GM19239 (cell line): Measurements from ENCODE around the gene ZNF106.

Source experiments
- DNase-seq: peaks from one replicate; pipeline ENCODE4 v3.0.0; 2011; ENCODE audit warnings: low spot score; ENCODE audit not compliant: insufficient read length
- FAIRE-seq: peaks from 2 replicates; lab custom pipeline; 2011; peaks lifted over from hg19 to GRCh38; lab: Jason Lieb, UNC

Gene ZNF106

DNA sequence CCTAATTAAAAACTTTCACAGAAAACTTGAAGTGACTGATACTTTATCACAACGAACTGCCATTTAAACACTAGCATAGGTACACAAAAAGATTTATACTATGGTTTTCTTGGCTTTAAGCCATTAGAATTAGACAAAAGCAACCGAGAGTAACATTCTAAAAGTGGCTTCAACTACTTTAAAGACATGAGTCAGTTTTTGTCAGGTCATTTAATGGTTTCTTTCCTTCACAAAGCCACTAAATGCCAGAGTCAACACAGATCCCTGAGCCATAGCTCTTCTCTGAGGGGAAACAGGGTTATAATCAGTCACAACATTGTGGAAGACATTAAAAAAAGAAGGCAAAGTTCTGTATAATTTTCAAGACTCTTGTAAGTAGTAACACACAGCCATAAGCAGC, 77.0 kb downstream of the ZNF106 start:
- FAIRE-seq (no peak), DNase-seq (no peak)

DNA sequence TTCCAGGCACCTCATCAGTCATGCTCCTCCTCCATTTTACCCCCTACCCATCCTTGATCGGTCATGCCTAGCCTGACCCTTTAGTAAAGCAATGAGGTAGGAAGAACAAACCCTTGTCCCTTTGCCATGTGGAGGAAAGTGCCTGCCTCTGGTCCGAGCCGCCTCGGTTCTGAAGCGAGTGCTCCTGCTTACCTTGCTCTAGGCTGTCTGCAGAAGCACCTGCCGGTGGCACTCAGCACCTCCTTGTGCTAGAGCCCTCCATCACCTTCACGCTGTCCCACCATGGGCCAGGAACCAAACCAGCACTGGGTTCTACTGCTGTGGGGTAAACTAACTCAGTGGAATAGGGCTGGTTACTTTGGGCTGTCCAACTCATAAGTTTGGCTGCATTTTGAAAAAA, 79.1 kb downstream of the ZNF106 start:
- FAIRE-seq = no peak

DNA sequence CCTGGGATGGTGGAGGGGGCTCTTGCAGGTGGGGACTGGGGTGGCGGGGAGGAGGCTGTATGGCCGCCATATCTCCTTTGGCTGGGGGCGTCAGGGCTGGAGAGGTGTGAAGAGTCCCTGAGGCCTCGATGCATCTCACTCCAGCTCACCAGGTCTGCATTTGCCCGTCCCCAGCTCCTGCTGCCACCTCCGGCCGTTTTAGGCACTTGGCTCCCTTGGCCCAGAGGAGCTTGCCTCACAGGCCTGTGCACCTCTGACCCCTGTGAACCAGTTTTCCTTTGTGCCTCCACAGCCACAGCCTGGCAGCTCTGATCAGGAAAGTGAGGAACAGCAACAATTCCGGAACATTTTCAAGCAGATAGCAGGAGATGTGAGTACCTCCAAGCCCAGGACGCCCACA, 81.9 kb downstream of the ZNF106 start:
- FAIRE-seq (no peak), DNase-seq (no peak)

More for the DNA sequence above, 79.1 kb downstream of the ZNF106 start:
- DNase-seq = no peak

DNA sequence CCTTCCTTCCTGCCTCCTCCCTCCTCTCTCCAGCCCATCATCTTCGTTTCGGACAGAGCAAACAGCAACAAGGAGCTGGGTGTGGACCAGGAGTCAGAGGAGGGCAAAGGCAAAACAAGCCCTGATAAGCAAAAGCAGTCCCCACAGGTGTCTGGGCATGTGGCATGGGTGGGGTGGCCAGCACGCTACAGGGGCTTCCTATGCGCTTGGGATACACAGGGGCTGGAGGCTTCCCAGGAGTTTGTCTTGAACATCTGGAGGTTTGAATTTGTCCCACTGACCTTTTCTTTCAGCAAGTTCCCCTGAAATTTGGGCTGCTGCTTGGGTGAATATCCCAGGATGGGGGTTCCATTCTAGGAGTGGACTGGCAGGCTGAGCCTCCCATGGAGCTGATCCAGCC, 82.8 kb downstream of the ZNF106 start:
- no peak for DNase-seq
- FAIRE-seq = no peak

DNA sequence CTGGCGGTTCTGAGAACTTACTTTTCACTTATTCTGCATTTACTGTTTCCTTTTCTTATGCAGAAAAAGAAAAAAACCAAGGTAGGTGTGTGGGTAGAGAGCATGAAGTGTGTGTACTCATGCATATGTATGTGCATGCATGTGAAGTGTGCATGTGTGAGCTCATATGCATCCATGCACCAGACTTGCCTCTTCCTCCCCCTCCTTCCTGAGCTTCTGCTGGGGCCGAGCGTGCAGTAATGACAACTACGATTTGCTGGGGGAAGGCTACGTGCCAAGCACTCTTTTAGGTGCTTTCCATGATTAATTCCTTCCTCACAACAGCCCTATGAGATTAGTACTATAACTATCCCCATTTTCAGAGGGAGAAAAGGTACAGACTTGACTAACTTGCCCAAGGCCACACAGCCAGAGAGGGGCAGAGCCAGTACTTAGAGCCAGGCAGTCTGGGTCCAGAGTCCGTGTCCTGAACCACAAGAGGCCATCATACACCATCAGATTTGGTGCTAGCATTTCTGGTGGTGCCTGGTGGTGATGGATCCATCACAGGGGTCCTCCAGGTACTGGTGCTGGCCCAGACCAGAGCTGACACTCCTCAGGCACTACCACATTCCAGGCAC, 85.0 kb downstream of the ZNF106 start:
- no peak for FAIRE-seq
- DNase-seq = no peak

DNA sequence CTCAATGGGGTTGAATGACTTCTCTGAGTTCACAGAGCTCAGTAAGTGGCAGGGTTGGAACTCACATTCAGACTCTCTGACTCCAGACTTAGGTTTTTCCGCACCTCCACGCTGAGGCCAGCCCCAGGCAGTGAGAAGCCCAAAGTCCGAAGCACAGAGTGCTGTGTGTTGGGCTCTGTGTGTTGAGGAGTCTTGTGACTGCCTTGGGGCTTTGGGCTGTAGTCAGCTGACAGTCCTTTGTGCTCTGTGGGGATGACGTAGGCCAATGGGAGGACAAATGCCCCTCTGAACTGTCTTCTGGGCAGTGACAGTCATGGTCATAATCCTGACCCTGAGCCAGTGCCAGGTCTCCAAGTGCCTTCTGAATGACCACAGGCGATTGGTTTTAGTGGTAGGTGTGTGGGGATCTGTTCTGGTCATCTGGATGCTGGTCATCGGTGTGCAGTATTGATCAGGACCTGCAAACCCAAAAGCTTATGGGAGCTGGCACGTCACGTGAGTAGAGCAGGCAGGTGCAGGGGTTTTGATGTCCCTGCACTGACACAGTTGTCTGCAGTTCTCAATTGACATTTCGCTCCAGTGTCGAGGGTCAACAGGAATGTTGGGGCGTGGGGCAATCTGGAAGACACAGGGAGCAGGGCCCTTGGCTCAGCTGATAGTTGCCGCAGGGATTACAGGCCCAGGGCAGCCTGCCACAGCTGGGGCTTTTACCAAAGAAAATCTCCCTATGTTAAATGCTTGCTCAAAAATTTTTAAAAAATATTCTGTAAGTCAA, 86.3 kb downstream of the ZNF106 start:
- DNase-seq = no peak
- no peak for FAIRE-seq

DNA sequence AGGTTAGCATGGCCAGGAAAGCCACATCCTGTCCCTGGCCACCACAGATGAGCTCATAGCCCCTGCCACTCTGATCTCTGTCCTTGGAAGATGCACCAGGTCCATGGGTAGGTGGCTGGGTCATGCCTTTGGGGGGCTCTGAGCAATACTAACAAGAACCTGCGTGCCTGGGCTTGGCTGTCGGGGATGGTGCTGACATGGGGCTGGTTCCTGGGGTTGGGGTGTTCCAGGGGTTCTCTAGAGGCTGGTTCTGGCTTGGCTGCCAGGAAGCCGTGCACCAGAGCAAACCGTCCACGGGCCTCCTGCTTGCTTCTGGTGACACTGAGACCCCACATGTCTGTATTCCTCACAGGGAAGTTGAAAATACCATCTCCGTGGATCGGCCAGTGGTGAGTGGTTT, 87.6 kb downstream of the ZNF106 start:
- DNase-seq (no peak), FAIRE-seq (no peak)

DNA sequence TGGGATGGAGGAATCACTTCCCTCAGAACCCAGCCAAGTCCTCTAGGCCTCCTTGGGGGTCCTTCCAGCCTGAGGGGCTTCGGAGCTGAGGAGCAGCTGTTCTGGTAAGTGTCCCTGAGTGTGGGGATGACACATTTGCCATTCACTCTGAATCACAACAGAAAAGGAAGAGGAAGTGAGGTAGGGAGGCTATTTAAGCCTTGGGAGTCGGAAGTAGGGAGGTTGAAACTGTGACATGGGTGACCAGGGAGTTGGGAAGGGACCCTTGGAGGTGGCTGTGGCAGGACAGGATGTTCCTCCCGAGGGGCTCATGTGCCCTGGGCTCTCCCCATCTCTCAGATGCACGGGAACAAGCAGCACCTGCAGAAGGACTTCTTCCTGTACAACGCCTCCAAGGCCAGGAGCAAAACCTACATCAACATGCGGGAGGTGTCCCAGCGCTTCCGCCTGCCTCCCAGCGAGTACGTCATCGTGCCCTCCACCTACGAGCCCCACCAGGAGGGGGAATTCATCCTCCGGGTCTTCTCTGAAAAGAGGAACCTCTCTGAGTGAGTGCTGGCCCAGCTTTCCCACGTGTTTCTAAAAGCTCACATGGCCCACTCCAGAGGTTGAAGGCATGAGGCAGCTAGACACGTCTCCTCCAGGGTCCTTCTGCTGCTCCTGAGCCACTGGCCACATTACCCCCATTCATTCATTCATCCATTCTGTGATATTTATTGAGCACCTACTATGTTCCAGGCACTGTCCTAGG, 88.3 kb downstream of the ZNF106 start:
- DNase-seq (no peak), FAIRE-seq (no peak)

DNA sequence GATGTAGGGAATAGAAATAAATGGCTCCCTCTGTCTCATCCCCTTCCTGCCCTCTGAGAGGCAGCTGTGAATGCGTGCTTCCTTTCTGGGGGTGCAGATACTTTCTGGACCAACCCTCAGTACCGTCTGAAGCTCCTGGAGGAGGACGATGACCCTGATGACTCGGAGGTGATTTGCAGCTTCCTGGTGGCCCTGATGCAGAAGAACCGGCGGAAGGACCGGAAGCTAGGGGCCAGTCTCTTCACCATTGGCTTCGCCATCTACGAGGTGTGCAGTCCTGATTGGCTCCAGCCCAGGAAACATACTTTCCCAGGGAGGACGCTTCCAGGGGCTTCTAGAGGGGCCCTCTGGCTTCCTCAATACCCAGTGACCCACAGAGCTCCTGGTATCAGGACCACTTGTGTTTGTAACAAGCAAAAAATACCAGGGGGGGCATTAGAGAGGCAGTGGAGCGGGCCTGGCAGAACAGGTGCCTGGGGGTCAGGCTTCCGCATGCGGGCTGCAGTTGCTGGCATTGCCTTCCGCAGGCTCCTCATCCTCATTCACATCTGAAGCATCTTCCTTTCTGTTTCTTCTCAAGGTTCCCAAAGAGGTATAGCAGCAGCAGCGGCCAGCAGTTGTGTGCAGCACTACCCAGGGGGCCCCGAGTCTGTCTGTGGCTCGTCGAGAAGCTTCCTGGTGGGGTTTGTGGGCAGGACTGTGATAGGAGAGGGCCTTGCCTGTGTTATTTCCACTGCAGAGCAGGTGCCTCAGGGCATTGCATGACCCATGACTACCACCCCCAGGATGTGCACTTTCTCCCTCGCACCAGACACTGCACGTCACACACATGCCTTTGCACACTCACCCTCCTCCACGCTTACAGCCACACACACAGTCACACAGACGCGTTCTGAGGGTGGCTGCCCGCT, 89.1 kb downstream of the ZNF106 start:
- no peak for FAIRE-seq

DNA sequence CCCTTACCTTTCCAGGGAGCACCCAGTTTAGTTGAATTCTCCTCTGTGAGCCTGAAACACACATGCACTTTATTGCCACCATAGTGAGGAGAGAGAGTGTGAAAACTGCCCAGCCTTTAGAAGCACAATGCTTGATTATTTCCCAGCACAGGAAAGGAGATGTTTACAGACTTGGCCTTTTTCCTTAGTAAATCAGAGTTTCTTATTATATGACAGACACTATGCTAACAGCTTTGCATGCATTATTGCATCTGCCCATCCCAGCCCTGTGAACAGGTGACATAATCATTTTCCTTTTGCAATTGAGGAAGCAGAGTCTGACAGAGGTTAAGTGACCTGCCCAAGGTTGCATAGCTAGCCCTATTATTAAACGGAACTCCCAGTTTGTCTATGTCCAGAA, 95.1 kb downstream of the ZNF106 start:
- no peak for DNase-seq
- no peak for FAIRE-seq

More for the DNA sequence above, 89.1 kb downstream of the ZNF106 start:
- DNase-seq = no peak

DNA sequence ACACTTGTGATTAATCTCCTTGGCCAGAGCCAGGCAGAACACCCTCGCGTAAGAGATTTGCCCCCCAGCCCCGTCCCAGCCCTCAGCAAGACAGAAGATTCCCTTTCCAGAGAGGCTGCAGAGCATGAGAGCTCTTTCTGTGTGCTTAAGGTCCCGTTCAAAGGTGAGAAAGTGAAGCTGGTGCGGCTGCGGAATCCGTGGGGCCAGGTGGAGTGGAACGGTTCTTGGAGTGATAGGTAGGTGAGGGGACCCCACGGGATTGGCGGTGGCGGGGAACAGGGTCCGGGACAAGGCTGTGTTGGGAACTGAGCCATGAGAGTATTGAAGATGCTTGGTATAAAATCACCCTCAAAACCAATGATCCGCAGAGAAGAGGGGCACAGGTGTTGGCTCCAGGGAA, 96.8 kb downstream of the ZNF106 start:
- DNase-seq (no peak), FAIRE-seq (no peak)

DNA sequence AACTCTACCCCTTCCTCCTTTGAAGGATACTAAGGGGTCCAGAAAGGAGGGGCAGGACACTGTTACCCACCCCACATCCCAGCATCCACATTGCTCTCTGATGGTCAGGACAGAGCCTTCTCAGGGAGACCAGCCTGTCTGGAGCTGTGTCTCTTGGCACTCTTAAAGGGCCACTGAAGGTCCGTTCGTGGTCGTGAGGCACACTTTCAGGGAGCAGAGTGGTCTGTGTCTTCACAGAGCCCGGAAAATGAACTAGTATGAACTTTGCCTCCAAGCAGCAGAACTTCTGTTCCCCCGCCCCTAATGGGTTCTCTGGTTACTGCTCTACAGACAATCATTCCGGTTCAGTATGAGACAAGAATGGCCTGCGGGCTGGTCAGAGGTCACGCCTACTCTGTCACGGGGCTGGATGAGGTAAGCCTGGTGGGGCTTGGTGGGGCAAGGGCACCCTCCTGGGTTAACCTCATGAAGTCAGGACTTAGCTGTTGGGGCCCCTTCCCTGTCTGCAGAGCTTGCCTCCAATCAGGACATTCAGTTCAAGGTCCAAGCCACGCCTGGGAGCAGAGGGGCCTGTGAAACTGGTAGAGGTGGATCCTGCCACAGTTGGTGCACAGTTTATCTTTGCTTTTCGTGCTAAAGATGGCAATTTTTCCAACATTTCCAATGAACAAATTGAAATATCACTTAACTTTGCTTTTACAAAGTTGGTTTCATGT, 98.5 kb downstream of the ZNF106 start:
- DNase-seq (no peak), FAIRE-seq (no peak)

DNA sequence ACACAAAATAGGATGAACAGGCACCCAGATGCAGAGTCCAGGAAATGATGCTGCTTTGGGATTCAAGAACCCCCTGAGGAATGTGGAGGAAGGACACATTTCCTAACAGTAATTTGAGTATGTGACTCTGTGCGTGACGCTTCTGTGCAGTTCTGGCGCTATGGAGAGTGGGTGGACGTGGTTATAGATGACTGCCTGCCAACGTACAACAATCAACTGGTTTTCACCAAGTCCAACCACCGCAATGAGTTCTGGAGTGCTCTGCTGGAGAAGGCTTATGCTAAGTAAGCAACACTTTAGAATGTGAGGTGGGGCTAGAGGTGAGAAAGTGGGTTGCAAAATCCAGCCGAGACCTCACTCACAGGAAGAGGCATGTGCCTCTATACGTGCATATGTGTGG, 103.3 kb downstream of the ZNF106 start:
- FAIRE-seq (no peak), DNase-seq (no peak)

DNA sequence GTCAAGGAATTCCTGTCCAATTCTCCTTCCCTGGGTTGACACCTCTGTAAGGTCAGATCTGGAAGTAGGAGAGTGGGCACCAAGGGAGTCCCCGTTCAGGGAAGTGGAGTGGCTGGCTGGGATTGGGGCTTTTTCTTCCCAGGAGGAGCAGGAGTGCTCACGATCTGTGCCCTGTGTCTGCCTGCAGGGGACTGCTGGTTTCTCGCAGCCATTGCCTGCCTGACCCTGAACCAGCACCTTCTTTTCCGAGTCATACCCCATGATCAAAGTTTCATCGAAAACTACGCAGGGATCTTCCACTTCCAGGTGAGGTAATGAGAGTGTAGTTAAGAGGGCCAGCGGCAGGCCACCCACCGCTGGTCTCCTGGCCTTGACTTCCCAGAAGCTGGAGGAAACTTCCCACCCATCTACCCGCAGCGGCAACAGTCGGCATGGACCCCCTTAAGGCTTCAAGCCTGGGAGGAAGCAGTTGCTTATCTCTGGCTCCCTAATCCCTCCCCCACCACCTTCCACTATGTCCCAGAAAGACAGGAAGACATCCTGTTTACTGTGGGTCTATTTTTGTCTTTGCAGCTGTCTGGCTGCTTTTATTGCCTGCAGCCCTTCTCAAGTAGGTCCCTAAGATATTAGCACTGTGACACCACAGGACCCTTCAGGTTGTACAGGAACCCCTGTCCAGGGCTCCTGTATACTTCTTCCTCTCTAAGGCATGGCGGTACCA, 104.8 kb downstream of the ZNF106 start:
- no peak for FAIRE-seq
- DNase-seq = no peak

DNA sequence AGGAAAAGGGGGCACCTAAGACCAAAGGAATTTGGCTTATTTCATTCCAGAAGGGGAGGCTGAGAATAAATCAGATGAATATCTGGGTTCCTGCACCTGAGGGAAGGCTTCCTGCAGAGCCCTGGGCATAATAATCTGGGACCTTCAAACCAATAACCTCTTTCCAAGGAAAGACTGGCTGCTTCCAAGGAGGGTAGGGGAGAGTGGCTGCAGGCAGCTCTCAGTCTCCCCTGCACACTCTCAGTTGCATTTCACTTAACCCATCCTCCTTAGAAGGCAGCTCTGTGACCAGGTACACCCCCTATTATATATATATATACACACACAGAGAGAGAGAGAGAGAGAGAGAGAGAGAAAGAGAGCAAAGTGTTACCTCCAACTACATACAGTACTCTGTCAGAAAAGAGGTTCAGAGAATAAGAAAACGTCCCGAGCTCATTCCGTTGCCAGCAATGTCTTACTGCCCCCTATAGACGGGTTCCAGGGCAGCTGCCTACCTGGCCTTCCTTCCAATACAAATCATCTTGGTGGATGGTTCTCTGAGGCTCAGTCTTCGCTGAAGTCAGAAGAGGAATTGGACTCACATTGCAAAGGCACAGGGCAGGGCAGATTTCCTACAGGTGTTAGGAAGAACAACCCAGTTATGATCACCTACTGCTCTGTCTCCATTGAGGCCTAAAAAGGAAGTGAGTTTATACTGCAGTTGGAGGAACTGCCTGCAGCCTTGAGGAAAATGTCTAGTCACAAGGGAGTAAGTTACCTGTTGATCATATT, 105.5 kb downstream of the ZNF106 start:
- no peak for FAIRE-seq
- DNase-seq = no peak

DNA sequence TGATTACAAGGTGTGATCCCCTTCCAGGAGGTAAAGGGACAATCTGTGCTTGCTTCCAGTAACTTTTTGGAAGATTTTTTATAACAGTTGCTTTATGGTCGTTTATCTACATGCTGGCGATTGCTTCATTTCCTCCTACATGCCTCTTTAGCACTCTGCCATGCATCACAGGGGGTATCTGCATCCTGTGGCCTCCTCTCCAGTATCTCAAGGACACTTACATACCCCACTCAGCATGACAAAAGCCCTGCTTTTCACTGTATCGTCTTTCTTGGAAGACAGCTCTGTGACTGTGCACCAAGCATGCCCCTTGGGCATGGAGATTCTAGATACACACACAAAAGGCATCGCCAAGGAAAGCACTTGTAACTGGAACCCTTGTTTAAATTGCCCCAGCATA, 106.3 kb downstream of the ZNF106 start:
- DNase-seq (no peak), FAIRE-seq (no peak)

DNA sequence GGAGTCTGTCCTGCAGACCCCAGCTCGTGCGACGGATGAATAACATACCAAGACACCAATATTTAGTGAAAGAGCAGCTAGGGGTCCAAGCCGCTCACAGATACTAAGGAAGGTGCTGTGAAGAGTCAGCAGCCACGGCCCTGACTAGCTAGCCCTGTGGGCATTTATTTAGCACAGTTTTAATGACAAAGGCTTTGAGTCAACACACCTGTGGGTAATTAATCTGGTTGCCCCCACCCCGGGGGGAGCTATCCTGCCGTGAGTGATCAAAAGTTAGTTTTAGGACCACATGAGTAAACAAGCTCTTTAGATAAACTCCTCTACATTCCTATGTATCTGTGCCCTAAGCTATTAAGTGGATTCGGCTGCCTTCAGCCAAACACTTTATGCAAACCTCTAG, 112.9 kb downstream of the ZNF106 start:
- no peak for DNase-seq
- FAIRE-seq = no peak

DNA sequence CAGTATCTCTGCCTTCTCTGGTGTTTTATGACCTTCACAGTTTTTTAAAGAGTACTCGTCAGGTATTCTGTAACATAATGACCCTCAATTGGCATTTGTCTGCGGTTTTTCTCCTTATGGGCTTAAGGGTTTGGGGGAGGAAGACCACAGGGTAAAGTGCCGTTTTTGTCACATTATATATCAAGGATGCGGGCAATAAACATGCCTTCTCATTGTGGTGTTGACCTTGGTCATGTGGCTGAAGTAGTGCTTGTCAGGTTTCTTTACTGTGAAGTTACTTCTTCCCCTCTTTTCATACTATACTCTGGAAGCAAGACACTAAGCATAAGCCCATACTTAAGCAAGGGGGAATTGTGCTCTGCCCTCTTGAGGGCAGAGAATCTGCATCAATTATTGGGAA, 115.0 kb downstream of the ZNF106 start:
- no peak for FAIRE-seq
- no peak for DNase-seq
